Astrocyte of the cerebellum (primary cell): Measurements from ENCODE around the gene CDYL2.

Source experiments
- DNase-seq: peaks from one replicate; pipeline ENCODE4 v3.0.0-alpha.2; 2011; ENCODE audit warnings: low read depth
- H3K4me3 ChIP-seq: 2 replicates; pipeline ENCODE4 v1.5.1; 2011; ENCODE audit warnings: mild to moderate bottlenecking, low read depth, low read length, moderate library complexity
- CTCF ChIP-seq: IDR thresholded peaks from 2 replicates; pipeline ENCODE4 v1.5.1; 2012; ENCODE audit warnings: low read length, low read depth, moderate library complexity, mild to moderate bottlenecking; ENCODE audit errors: missing control alignments
- in situ Hi-C: cut with HindIII; loops from 2 replicates; pipeline ENCODE4 v1.10.0; 2017; ENCODE audit warnings: low sequenced_read_pairs

CDYL2 gene

GRCh38 chr16:80671281-80671849 is 133.0 kb downstream of the CDYL2 start:
- in situ Hi-C loops: no loop called here
- no peak for TF ChIP-seq CTCF
- no peak overlapping the region for H3K4me3 ChIP-seq
- DNase-seq: no peak

- in situ Hi-C loops: no loop called here
- DNase-seq: no peak
- no peak for TF ChIP-seq CTCF
- no peak overlapping the region for H3K4me3 ChIP-seq
These were observed 134.1 kb downstream of the CDYL2 start for GRCh38 chr16:80670170-80670865.

- no peak for TF ChIP-seq CTCF
- no peak for DNase-seq
- H3K4me3 ChIP-seq: no peak overlapping the region
- in situ Hi-C loops: no loop called here
These were observed 134.7 kb downstream of the CDYL2 start for GRCh38 chr16:80669673-80670072.

GRCh38 chr16:80667925-80668324 is 136.5 kb downstream of the CDYL2 start:
- in situ Hi-C loops: no loop called here
- no peak for DNase-seq
- no peak for TF ChIP-seq CTCF
- no peak overlapping the region for H3K4me3 ChIP-seq

- DNase-seq: no peak
- in situ Hi-C loops: no loop called here
- no peak overlapping the region for H3K4me3 ChIP-seq
- no peak for TF ChIP-seq CTCF
These were observed 137.2 kb downstream of the CDYL2 start for GRCh38 chr16:80667251-80667560.

GRCh38 chr16:80666378-80667250 is 137.8 kb downstream of the CDYL2 start:
- peak; percentile 15 for DNase-seq
- in situ Hi-C loops: no loop called here
- TF ChIP-seq CTCF: no peak

More at GRCh38 chr16:80666378-80667250, 137.8 kb downstream of the CDYL2 start:
- no peak overlapping the region for H3K4me3 ChIP-seq
